GM19438 (cell line): Measurements from ENCODE around the gene UVRAG.

ENCODE experiments used
- ATAC-seq: cut with Tn5 transposase; IDR thresholded peaks from one replicate; pipeline ENCODE4 v1.9.1; 2021; ENCODE audit warnings: low read depth; ENCODE audit not compliant: unreplicated experiment

UVRAG gene

GRCh38 chr11:76156971-76157427, 342.0 kb downstream of the UVRAG start:
- no peak for ATAC-seq

GRCh38 chr11:76157891-76158290, 342.9 kb downstream of the UVRAG start:
- ATAC-seq = no peak

- no peak for ATAC-seq
These were observed 343.6 kb downstream of the UVRAG start for GRCh38 chr11:76158394-76159302.

DNA sequence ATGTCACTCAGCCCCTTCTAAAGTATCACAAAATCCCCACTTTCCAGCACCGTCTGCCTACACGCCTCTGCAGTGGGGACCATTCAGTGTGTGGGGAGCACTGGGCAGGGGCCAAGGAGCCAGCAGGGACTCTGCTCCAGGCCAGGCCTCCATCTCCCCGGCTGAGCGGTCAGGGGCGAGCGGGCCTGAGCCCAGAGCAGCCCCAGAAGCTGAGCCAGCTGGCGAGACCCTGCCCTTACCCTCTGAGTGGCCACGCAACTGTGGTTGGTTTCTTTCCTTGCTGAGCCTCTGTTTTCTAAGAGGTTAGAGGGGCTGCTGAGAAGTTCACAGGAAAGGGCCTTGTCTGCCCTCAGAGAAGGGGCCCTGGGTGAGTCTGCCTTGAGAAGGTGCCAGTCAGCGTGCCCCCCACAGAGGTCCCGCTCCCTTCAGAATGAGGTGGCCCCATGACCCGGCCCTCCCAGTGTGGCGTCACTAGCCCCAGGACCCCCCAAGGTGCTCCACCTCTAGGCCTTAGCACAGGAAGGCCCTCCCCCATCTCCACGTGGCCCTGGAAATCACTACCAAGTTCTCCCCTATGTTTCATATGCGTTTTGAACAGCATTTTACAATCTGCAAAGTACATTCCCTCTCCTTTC, 344.4 kb downstream of the UVRAG start:
- no peak for ATAC-seq

DNA sequence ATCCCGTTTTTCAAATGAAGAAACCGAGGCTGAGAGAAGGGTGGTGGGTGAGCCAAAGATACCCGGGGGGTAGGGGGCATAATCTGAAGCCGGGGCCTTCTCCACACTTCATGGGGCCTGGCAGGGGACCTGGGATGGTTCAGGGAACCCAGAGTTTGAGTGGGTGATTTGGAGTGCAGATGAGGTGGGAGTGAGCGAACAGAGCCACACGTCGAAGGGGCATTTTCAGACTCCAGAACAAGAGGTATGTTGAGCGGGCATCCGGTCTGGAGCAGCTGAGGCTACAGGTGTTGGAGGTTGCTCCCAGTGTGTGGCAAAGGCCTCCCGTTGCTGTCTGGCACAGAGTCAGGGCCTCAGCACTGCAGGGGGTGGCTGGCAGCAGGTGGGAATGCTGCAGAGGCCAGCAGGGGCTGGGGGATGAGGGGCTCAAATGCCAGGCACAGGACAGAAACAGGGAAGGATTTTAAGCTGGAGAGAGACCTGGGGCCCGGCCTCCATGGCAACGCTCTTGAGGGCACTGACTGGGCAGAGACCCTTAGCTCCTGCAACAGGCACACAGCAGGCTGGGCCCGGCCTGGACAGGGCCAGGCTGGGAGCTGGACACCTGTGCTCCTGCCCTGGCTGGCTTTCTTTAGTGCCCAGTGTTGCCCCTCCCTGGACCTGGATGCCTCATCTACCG, 345.1 kb downstream of the UVRAG start:
- no peak for ATAC-seq

- no peak for ATAC-seq
These were observed 345.8 kb downstream of the UVRAG start for GRCh38 chr11:76160856-76161255.

DNA sequence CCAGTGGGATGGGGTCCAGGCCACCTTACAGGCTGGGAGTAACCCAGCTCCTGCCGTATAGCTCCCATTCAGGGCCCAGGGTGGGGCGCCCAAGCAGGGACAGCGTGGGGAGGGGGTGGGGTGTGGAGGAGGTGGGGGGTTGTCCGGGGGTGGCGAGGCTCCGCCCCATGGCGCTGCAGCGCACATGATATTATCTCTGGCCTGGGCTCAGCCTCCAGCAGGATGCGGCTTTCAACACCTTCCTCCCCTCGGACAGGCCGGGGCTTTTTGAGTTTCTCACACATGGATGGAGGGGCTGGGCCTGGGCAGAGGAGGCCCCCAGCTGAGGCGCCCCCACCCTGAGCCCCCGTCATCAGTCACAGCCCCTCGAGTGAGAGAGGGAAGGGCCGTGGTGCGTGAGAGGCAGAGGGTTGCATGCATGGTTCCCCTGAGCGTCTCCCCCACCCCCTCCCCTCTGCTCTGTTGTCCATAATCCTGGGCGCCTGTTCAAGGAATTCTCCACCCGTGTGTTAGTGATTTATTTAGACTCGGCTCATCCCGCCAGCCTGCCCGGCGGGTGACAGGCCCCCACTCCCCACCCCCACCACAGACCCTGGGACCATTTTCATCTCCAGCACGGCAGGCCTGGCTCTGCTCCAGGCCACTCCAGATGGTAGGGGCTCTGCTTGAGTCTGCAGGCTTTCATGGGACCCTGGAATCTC, 346.4 kb downstream of the UVRAG start:
- ATAC-seq = no peak

- ATAC-seq = no peak
These were observed 347.6 kb downstream of the UVRAG start for GRCh38 chr11:76162336-76163288.

DNA sequence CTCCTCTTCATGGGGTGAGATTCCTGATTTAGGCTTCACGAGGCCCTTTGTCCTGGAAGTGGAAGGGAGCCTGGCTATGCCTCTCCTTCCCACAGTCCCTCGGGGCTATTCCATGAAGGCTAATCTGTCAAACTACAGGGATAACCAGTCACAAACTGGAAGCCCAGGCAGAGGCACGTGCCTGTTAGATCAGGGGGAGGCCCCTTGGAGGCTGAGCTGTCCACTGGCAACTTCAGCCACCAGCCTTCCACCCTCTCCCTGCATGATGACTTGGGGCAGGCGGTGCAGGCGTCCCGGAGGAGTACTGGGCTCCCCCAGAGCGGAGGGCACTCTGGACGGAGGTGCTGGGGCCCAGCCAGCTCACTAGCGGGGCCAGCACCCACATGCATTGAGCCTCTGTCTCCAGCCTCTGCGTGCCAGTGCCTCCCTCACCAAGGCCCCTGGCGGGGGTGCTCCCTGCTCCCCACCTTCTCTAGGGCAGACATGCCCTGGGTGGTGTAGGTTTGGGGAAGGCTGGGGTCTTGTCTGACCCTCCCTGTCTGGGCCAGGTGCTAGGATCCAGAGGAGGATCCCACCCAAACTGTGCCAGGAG, 348.4 kb downstream of the UVRAG start:
- no peak for ATAC-seq

DNA sequence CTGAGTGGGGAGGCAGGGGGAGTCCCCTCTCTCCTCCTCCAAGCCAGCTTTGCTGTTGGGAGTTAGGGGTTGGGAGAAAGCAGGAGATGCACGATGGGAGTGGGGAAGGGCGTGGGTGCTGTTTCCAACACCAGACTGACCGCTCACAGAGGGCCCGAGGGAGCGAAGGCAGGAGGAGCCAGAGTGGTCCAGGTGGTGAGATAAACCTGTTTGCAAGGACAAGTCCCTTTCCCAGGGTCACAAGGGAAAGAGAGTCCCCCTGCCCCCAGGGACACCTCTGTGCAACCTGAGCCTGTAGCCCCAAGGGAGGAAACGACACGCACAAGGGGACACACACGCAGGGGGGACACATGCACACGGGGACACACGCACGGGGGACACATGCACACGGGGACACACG, 349.1 kb downstream of the UVRAG start:
- no peak for ATAC-seq

GRCh38 chr11:76164861-76165751, 350.1 kb downstream of the UVRAG start:
- no peak for ATAC-seq

GRCh38 chr11:76166314-76166713, 351.3 kb downstream of the UVRAG start:
- peak; percentile 54 for ATAC-seq

DNA sequence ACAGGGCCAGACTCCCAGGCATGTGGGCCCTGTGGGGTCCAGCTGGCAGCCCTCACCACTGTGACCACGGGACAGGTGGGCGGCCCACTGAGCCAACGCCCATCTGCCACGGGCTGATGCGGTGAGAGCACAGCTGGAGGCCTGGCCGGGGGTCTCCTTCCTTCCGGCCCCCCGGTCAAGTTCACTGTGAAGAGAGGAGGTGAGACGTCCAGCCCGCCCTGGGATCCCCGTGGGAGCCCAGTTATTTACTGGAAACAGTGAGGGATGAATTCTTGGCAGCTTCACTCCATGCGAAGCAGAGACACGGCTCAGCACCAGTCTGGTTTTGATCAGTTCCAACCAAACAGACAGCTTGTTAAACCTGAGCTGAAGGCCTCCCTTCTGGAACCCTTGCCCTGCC, 352.6 kb downstream of the UVRAG start:
- ATAC-seq = no peak

DNA sequence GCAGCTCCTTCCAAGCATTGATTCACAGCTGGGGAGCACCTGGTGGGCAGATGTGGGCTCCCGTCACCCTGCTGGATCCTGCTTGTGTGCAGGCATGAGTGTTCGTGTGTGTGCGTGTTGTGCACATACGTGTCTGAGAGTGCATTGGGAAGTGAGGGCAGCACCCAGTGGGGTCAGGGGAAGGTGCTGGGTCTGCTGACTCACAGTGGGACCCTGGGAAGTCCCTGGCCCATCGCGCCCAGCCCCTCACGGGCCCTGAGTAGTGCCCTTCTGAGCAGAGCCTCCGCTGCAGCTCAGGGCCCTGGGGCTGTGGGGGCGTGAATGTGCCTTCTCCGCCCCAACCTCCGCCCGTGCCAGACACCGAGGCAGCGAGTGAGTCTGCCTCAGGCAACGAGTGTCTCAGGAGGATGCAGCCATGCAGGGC, 354.5 kb downstream of the UVRAG start:
- no peak for ATAC-seq

GRCh38 chr11:76170468-76170867, 355.5 kb downstream of the UVRAG start:
- ATAC-seq = no peak

DNA sequence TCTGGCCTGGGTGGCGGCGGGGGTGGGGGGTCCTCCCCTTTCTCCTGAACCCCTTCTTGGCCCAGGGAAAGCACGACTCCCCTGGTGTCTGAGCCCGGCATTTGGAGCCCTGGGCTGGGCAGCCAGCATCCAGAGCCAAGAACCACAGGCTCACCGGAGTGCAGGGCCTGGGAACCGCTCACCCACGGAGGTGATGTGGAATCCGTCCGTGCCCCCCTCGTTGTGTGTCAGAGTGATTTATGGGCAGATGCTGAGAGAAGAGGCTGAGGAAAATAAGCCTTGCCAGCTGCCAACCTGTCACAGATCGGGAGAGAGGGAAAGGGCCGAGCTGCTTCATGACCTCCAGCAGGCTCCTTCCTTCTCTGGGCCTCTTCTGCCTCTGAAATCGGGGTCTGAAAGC, 357.6 kb downstream of the UVRAG start:
- ATAC-seq = no peak

DNA sequence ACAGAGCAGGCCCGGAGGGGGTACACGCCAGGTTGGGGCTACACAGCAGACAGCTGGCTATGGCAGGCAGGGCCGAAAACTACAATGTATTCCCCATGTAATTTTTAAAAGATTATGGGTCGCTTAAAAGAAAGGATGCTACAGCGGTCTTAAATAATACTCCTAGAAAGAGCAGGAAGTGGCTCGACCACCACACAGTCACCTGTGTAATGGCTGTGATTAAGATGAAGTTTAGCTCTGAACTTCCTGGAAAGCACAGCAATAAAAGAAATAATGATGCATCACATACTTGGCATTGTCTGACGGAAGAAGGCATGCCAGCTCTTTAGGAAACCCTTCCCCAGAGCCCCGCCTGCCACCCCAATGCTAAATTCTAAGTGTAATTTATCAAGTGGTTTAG, 358.7 kb downstream of the UVRAG start:
- ATAC-seq = no peak

- no peak for ATAC-seq
These were observed 359.3 kb downstream of the UVRAG start for GRCh38 chr11:76174330-76174729.
